Measurements from ENCODE around the gene WRAP53.
A peak's percentile ranks its signal among the peaks of the same experiment; 100 is the strongest.

The WRAP53 gene

DNA sequence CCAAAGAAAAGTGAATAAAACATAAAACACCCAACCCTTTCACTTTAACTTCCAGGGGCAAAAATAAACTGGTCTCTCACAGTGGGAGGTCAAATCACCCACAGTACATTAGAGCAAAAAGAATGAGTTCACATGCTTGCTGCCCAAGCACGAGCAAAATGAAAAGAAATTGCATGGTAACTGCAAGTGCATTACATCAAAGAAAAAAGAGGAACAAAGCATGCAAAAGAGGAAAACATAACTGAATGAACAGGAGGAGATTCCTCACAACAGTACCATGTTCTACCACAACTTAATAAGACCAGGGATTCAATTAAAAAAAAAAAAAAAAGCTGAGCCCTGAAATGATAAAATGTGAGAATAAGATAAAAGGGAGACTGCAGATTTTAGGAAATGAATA is 41.5 kb downstream of the WRAP53 start:
- no peak for TF ChIP-seq CREB1 (IDR thresholded peaks at IDR 0.05; ENCODE audit: low read depth)
- TF ChIP-seq EP300 (IDR thresholded peaks at IDR 0.05; ENCODE audit: borderline replicate concordance) = no peak
- no peak for TF ChIP-seq ZBTB7A (IDR thresholded peaks at IDR 0.05; ENCODE audit: low read depth)
- no peak for TF ChIP-seq RAD21 (IDR thresholded peaks at IDR 0.05; ENCODE audit: low read depth)

DNA sequence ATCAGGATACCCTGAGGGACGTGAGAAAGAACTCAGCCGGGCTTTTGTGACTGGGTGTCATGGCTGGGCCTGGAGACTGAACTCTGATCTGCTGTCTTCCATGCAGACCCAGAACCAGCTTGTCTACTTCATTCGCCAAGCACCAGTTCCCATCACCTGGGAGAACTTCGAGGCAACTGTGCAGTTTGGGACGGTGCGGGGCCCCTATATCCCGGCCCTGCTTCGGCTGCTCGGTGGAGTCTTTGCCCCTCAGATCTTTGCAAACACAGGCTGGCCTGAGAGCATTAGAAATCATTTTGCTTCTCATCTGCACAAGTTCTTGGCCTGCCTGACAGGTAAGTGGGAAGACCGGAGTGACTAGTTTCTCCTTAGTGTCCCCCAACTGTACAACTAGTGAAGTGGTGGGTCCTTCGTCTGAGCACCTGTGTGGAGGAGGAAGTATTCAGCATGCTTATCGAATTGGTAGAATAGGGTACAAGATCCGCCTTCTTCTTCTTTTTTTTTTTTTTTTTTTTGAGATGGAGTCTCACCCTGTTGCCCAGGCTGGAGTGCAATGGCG is 44.8 kb downstream of the WRAP53 start:
- TF ChIP-seq, protein P1, sequence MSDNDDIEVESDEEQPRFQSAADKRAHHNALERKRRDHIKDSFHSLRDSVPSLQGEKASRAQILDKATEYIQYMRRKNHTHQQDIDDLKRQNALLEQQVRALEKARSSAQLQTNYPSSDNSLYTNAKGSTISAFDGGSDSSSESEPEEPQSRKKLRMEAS (IDR thresholded peaks at IDR 0.05) = no peak
- TF ChIP-seq EGR1 (IDR thresholded peaks at IDR 0.05) (no peak), CREB1 (IDR thresholded peaks at IDR 0.05; ENCODE audit: low read depth) (no peak), EP300 (IDR thresholded peaks at IDR 0.05; ENCODE audit: borderline replicate concordance) (no peak), TEAD4 (IDR thresholded peaks at IDR 0.05) (no peak), TCF12 (IDR thresholded peaks at IDR 0.05; ENCODE audit: low read depth) (no peak), YY1 (IDR thresholded peaks at IDR 0.05; ENCODE audit: low read depth) (no peak), USF1 (IDR thresholded peaks at IDR 0.05) (no peak), CEBPB (IDR thresholded peaks at IDR 0.05) (no peak), FOXM1 (IDR thresholded peaks at IDR 0.05; ENCODE audit: borderline replicate concordance, low read depth) (no peak), TAF1 (IDR thresholded peaks at IDR 0.05; ENCODE audit: low read depth) (no peak), NFIC (IDR thresholded peaks at IDR 0.05) (no peak)
- TF ChIP-seq, protein P2, sequence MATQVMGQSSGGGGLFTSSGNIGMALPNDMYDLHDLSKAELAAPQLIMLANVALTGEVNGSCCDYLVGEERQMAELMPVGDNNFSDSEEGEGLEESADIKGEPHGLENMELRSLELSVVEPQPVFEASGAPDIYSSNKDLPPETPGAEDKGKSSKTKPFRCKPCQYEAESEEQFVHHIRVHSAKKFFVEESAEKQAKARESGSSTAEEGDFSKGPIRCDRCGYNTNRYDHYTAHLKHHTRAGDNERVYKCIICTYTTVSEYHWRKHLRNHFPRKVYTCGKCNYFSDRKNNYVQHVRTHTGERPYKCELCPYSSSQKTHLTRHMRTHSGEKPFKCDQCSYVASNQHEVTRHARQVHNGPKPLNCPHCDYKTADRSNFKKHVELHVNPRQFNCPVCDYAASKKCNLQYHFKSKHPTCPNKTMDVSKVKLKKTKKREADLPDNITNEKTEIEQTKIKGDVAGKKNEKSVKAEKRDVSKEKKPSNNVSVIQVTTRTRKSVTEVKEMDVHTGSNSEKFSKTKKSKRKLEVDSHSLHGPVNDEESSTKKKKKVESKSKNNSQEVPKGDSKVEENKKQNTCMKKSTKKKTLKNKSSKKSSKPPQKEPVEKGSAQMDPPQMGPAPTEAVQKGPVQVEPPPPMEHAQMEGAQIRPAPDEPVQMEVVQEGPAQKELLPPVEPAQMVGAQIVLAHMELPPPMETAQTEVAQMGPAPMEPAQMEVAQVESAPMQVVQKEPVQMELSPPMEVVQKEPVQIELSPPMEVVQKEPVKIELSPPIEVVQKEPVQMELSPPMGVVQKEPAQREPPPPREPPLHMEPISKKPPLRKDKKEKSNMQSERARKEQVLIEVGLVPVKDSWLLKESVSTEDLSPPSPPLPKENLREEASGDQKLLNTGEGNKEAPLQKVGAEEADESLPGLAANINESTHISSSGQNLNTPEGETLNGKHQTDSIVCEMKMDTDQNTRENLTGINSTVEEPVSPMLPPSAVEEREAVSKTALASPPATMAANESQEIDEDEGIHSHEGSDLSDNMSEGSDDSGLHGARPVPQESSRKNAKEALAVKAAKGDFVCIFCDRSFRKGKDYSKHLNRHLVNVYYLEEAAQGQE (IDR thresholded peaks at IDR 0.05; ENCODE audit: low read depth) = no peak

DNA sequence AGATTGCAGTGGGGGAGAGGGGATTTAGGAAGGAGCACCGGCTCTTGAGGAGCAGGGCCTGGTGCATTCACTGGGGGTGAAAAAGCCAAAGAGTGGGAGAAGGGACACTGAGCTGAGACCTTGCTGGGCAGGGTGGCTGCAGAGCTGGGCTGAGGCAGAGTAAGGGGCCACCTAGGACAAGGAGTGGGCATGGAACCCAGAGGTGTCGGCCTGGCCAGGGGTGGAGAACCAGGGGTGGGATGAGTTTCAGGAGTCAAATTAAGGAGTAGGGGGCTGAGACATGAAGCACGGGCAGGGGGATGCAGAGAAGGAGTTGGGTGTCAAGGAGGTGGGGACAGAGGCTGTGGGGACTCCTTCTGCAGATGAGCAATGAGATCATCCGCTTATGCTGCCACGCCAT is 49.3 kb downstream of the WRAP53 start:
- TF ChIP-seq EP300 (IDR thresholded peaks at IDR 0.05; ENCODE audit: borderline replicate concordance) = no peak

DNA sequence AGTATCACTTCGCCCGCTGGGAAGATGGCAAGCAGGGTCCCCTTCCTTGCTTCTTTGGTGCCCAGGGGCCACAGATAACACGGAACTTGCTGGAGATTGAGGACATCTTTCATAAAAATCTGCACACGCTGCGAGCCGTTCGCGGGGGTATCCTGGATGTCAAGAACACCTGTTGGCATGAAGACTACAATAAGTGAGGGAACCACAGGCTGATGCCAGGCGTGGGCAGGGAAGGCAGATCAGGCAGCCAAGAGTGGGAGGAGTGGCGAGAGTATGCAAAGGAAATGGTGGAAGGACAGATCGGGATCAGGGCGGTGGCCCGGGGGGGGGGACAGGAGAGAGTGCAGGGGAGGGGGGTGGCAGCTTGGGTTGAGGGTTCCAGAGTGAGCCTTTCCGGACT is 51.5 kb downstream of the WRAP53 start:
- TF ChIP-seq TCF12 (IDR thresholded peaks at IDR 0.05; ENCODE audit: low read depth) = no peak
- TF ChIP-seq TAF1 (IDR thresholded peaks at IDR 0.05; ENCODE audit: low read depth) = no peak

- TF ChIP-seq NFIC (IDR thresholded peaks at IDR 0.05) (peak; percentile 69; the same call in 1 of the 2 replicates), ZBTB7A (IDR thresholded peaks at IDR 0.05; ENCODE audit: low read depth) (no peak), TCF12 (IDR thresholded peaks at IDR 0.05; ENCODE audit: low read depth) (0 out of 2 replicates have a peak, but pooled peaks have one; percentile 19)
- TF ChIP-seq, protein P2 (IDR thresholded peaks at IDR 0.05; ENCODE audit: low read depth) = no peak
Measured at GRCh38 chr17:7740481-7741001, 52.3 kb downstream of the WRAP53 start.

DNA sequence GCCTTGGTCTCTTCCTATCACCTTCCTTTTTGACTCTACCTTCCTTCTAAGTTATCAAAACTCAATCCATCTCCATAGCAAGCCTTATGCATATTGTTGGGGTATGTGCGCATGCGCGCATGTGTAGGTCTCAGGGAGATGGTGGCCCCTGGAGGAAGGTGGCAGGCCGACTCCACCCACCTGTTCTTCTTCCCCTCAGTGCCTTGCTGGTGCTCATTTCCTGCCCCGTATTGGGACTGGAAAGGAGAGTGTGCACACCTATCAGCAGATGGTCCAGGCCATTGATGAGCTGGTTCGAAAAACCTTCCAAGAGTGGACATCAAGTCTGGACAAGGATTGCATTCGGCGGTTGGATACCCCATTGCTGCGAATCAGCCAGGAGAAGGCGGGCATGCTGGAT is 54.5 kb downstream of the WRAP53 start:
- TF ChIP-seq, protein P2 (IDR thresholded peaks at IDR 0.05; ENCODE audit: low read depth) = no peak
- TF ChIP-seq FOXM1 (IDR thresholded peaks at IDR 0.05; ENCODE audit: borderline replicate concordance, low read depth) (no peak), TAF1 (IDR thresholded peaks at IDR 0.05; ENCODE audit: low read depth) (no peak), EGR1 (IDR thresholded peaks at IDR 0.05) (no peak), CEBPB (IDR thresholded peaks at IDR 0.05) (no peak), USF1 (IDR thresholded peaks at IDR 0.05) (no peak), CREB1 (IDR thresholded peaks at IDR 0.05; ENCODE audit: low read depth) (no peak), YY1 (IDR thresholded peaks at IDR 0.05; ENCODE audit: low read depth) (no peak), TCF12 (IDR thresholded peaks at IDR 0.05; ENCODE audit: low read depth) (no peak), TEAD4 (IDR thresholded peaks at IDR 0.05) (no peak), NFIC (IDR thresholded peaks at IDR 0.05) (no peak), RAD21 (IDR thresholded peaks at IDR 0.05; ENCODE audit: low read depth) (no peak), EP300 (IDR thresholded peaks at IDR 0.05; ENCODE audit: borderline replicate concordance) (no peak)
- TF ChIP-seq, protein P1 (IDR thresholded peaks at IDR 0.05) = no peak

Measured in Ishikawa (cell line).